ENCODE data around the gene BTBD9. TPM values are rescaled to one million over a fixed set of nuclear protein-coding genes. Genes with fewer than 3 reads are reported as not detected.

Gene BTBD9
- total RNA-seq, 1 donor from 2014 or later: 4.5 TPM

DNA sequence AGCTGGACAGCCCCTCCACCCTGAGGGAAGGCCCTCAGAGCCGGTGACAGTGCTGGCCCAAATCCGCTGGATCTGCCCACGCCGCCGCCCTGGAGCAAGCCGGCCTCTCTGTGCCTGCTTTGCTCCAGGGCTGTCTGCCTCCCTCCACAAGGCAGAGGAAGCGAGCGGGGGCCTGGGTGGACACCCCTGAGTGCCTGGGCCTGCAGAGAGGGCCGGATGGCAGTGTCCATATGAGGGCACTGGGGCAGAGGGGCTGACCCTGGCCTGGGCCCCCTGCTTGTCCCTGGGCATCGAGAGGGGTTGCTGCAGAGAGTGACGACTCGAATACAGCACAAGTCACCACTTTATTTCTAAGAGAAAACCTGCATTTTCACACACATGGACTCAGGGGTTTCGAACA, 471.6 kb downstream of the BTBD9 start:
- no peak for DNase-seq (ENCODE audit: low read depth)
- Histone ChIP-seq H3K36me3 (ENCODE audit: control insufficient read depth, insufficient read depth, low read length) (no peaks in the 10 kb centered on the region), H3K4me3 (ENCODE audit: low read depth, low read length) (no peak overlapping the region), H3K27me3 (ENCODE audit: control insufficient read depth, insufficient read depth, low read length) (no peaks in the 10 kb centered on the region)
- no peak for FAIRE-seq
- TF ChIP-seq, protein P1, sequence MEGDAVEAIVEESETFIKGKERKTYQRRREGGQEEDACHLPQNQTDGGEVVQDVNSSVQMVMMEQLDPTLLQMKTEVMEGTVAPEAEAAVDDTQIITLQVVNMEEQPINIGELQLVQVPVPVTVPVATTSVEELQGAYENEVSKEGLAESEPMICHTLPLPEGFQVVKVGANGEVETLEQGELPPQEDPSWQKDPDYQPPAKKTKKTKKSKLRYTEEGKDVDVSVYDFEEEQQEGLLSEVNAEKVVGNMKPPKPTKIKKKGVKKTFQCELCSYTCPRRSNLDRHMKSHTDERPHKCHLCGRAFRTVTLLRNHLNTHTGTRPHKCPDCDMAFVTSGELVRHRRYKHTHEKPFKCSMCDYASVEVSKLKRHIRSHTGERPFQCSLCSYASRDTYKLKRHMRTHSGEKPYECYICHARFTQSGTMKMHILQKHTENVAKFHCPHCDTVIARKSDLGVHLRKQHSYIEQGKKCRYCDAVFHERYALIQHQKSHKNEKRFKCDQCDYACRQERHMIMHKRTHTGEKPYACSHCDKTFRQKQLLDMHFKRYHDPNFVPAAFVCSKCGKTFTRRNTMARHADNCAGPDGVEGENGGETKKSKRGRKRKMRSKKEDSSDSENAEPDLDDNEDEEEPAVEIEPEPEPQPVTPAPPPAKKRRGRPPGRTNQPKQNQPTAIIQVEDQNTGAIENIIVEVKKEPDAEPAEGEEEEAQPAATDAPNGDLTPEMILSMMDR (IDR thresholded peaks at IDR 0.05; ENCODE audit: insufficient read depth, low read length, severe bottlenecking): no peak

DNA sequence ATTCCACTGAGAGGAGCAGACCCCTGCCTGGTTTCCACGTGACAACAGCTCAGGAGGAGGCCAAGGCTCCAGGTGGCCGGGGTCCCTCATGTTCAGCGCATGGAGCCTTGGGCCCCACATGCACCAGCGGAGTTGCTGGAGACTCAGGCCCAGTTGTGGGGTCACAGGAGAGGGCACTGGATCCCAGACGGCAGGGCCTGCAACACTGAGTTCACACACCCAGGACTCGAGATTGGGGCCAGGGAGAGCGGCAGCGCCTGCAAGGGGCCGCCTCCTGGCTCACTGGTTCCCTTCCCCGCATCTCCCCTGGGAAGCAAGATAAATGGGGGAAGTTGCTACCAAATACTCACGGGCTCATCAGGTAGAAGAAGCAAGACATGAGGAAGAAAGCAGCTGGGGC, 472.1 kb downstream of the BTBD9 start:
- DNase-seq (ENCODE audit: low read depth) (no peak), FAIRE-seq (no peak)
- Histone ChIP-seq H3K27me3 (ENCODE audit: control insufficient read depth, insufficient read depth, low read length) (no peaks in the 10 kb centered on the region), H3K36me3 (ENCODE audit: control insufficient read depth, insufficient read depth, low read length) (no peaks in the 10 kb centered on the region), H3K4me3 (ENCODE audit: low read depth, low read length) (no peak overlapping the region)
- TF ChIP-seq, protein P1 (IDR thresholded peaks at IDR 0.05; ENCODE audit: insufficient read depth, low read length, severe bottlenecking): no peak

DNA sequence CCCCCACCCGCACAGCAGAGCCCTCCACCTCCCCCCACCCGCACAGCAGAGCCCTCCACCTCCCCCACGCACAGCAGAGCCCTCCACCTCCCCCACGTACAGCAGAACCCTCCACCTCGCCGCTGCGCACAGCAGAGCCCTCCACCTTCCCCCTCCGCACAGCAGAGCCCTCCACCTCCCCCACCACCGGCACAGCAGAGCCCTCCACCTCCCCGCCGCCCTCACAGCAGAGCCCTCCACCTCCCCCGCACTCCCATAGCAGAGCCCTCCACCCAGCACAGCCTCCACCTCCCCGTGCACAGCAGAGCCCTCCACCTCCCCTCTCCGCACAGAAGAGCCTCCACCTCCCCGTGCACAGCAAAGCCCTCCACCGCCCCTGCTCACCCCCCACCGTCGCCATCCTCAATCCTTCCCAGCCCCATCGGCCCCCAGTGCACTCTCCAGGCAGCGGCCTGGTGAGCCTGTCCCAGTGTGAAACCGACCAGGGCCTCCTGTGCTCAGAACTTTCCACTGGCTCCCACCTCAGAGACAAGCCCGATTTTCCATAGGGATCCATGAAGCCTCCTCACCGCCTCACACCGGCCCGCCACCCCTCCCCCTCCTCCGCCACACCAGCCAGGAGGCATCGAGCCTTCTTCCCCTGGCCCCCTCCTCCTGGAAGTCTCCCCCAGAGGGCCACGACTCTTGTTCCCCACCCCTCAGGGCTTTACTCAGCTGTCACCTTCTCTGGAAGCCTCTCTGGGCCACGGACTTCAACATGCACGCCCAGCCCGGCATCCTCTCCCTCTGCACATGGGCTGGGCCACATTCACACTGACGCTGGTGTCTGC, 473.1 kb downstream of the BTBD9 start:
- H3K27me3 ChIP-seq (ENCODE audit: control insufficient read depth, insufficient read depth, low read length): no peaks in the 10 kb centered on the region
- no peaks in the 10 kb centered on the region for H3K36me3 ChIP-seq (ENCODE audit: control insufficient read depth, insufficient read depth, low read length)
- TF ChIP-seq, protein P1 (IDR thresholded peaks at IDR 0.05; ENCODE audit: insufficient read depth, low read length, severe bottlenecking): no peak
- DNase-seq (ENCODE audit: low read depth) (no peak), FAIRE-seq (no peak)
- H3K4me3 ChIP-seq (ENCODE audit: low read depth, low read length): no peak overlapping the region

DNA sequence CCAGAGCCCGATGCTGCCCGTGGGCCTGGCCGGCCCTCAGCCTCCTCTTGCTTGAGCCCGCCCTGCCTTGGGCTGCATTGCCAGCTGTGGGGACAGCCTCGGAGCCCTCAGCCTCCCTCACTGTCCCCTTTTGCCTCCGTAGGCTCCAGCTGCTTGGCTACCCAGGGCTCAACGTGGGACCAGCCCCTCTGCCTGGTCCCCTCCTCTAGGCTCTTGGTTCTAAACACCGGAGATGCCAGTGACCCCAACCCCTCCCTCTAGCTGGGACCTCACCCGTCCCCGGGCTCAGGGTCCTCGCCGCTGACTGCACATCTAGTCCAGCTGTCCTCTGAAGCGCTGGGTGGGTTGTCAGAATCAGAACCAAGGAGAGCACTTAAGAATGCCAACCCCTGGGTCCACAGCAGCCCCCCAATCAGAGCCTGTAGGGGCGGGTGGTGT, 475.0 kb downstream of the BTBD9 start:
- Histone ChIP-seq H3K36me3 (ENCODE audit: control insufficient read depth, insufficient read depth, low read length) (no peaks in the 10 kb centered on the region), H3K4me3 (ENCODE audit: low read depth, low read length) (no peak overlapping the region), H3K27me3 (ENCODE audit: control insufficient read depth, insufficient read depth, low read length) (no peaks in the 10 kb centered on the region)
- FAIRE-seq: no peak
- TF ChIP-seq, protein P1 (IDR thresholded peaks at IDR 0.05; ENCODE audit: insufficient read depth, low read length, severe bottlenecking): no peak
- no peak for DNase-seq (ENCODE audit: low read depth)

DNA sequence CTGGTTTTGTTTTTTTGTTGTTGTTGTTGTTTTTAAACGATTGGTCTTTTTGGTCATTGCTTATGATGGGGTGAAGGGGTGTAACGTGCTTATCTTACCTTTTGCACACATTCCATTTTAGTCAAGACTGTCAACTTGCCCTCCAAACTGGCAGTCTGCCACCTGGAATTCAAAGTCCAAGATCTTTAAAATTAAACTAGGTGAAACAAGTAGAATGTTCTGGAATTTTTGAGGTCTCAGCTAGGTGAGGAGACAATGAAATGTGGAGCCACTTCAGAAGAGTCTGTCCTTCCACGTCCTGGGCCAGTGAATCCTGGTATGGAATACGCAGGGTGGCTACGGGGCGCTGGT, 475.6 kb downstream of the BTBD9 start:
- Histone ChIP-seq H3K36me3 (ENCODE audit: control insufficient read depth, insufficient read depth, low read length) (no peaks in the 10 kb centered on the region), H3K4me3 (ENCODE audit: low read depth, low read length) (no peak overlapping the region), H3K27me3 (ENCODE audit: control insufficient read depth, insufficient read depth, low read length) (no peaks in the 10 kb centered on the region)
- TF ChIP-seq, protein P1 (IDR thresholded peaks at IDR 0.05; ENCODE audit: insufficient read depth, low read length, severe bottlenecking): no peak
- FAIRE-seq (no peak), DNase-seq (ENCODE audit: low read depth) (no peak)

All from bronchial epithelial cell (primary cell).